Regular cardiac myocyte (primary cell): ENCODE results near the gene KLHL40. TPM values are rescaled to one million over a fixed set of nuclear protein-coding genes. Genes with fewer than 3 reads are reported as not detected.

ENCODE experiments used
- total RNA-seq: library from RNA; depleted of rRNA; stranded (reverse); fragments of >200 nt; gene quantifications from 2 replicates; pipeline ENCODE4 v1.2.3, GENCODE V29; 2014

The KLHL40 gene, protein sequence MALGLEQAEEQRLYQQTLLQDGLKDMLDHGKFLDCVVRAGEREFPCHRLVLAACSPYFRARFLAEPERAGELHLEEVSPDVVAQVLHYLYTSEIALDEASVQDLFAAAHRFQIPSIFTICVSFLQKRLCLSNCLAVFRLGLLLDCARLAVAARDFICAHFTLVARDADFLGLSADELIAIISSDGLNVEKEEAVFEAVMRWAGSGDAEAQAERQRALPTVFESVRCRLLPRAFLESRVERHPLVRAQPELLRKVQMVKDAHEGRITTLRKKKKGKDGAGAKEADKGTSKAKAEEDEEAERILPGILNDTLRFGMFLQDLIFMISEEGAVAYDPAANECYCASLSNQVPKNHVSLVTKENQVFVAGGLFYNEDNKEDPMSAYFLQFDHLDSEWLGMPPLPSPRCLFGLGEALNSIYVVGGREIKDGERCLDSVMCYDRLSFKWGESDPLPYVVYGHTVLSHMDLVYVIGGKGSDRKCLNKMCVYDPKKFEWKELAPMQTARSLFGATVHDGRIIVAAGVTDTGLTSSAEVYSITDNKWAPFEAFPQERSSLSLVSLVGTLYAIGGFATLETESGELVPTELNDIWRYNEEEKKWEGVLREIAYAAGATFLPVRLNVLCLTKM
- not detected in 2 replicates for total RNA-seq

DNA sequence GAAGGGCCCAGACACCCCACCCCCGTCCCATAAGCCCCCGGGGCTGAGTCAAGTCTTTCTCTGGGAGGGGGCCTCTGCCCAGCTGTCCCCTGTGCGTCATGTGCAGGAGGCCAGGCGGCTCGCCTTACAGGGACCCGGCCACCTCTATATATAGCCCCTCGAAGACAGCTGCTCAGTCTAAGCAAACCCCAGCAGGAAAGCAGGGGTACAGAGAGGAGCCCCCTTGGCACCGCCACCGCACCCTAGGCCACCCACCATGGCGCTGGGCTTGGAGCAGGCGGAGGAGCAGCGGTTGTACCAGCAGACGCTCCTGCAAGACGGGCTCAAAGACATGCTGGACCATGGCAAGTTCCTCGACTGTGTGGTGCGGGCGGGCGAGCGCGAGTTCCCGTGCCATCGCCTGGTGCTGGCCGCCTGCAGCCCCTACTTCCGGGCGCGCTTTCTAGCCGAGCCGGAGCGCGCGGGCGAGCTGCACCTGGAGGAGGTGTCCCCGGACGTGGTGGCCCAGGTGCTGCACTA is at the start of gene KLHL40:
KLHL40 (plus strand) TSS at position 175 of the 519 bp plus-strand sequence; CDS start at position 257, 82 bp downstream.

DNA sequence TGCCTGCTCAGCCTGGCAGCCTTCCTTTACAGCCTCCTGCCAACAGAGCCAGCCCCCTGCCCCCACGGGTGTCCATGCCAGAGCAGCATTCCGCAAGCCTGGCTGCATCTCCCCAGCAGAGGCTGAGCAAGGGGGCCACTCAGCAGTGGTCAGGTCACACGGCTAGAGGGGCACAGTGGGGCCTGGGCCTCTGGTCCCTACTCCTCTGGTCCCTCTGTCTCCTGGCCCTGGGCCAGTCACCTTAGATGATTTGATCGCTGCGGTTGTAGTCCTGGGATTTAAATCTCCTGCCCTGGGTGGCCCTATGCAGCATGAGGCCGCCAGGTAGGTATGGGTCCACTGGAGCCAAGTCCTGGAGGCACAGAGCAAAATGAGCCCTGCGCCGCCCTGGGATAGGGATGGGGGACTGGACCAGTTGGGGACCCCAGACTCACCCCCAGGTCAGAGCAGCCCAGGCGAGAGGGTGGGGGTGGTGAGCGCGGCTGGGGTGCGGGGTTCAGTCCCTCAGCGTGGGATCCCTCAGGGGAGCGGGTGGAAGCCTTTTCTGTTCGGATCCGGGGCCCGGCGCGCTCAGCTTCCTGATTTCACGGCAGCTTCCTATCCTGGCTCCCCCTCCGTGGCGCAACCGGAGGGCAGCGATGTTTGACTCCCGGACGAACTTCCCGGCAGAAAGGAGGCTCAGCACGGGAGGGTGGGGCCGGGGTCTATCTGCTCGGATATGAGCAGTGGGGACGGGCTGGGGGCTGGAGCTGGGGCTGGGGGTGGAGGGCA is 31.6 kb upstream of the KLHL40 start, which contains the start of gene ZBTB47:
ZBTB47 (plus strand) TSS at position 138 of the 771 bp plus-strand sequence. CDS start 4,659 bp downstream, outside the sequence.

DNA sequence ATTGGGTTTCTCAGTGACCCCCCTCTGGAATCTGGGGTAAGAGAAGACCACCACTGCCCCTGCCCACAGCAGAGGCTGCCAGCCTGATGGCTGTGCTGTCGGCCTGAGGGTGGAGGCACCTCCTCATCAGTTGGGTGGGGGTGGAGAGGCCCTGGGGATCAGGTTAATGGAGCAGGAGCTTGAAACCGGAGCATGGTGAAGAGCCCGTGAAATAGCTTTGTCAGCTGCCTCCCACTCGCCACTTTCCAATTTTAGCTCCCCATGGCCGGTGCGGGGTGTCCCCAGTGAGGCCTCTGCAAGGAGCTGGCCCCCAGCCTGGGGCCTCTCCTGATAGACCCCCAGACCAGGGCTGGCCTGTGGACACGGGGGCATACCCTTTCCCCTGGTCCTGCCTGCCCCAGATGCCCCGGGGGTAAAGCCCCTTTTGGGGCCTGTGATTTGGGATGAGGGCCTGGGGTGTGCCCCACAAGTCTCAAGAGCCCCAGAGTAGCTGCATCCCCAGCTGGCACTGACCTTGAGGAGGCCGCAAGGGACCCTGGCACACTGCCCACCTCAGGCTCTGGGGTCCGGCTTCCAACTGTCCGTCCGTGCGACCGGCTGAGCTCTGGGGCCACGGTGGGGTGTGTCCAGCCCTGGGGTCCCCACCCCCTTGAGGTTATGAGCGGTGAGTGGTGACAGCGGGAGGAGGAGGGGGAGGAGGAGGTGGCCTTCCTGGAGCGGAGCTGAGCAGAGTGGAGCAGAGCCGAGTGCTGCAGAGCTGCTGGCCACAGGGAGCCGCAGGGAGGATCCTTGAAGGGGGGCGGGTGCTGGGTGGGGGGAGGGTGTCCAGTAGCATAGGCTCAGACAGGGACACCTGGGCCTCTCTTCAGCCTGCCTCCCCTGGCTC is 17.0 kb downstream of the KLHL40 start, which contains the start of gene HHATL:
HHATL (minus strand) TSS at position 733 of the 886 bp plus-strand sequence. CDS start 1,972 bp downstream, outside the sequence.

Other genes with a start within 250 kb of the KLHL40 start
- gene VIPR1, start 182.9 kb upstream of the KLHL40 start, total RNA-seq = 7.7 and 22.8 TPM in 2 replicates
- 69.2 and 75.0 TPM in 2 replicates for gene SEC22C, start 103.6 kb upstream of the KLHL40 start, total RNA-seq
- 16.1 and 39.9 TPM in 2 replicates for gene SS18L2, start 94.7 kb upstream of the KLHL40 start, total RNA-seq
- gene NKTR, start 84.9 kb upstream of the KLHL40 start, total RNA-seq = 33.5 and 52.4 TPM in 2 replicates
- 28.6 and 29.6 TPM in 2 replicates for gene ZBTB47, start 31.8 kb upstream of the KLHL40 start, total RNA-seq
- gene HHATL, start 17.3 kb downstream of the KLHL40 start, total RNA-seq = not detected in 2 replicates
- gene CCDC13, start 87.7 kb downstream of the KLHL40 start, total RNA-seq = 0.19 TPM in 1 of 2 replicates, not detected in the other
- gene HIGD1A, start 119.0 kb downstream of the KLHL40 start, total RNA-seq = 160 and 208 TPM in 2 replicates
- under 0.01 TPM in 1 of 2 replicates, not detected in the other for gene ACKR2, start 123.9 kb downstream of the KLHL40 start, total RNA-seq
- gene CYP8B1, start 190.3 kb downstream of the KLHL40 start, total RNA-seq = not detected in 2 replicates
- 0.77 and 0.85 TPM in 2 replicates for gene ZNF662, start 220.6 kb downstream of the KLHL40 start, total RNA-seq